GM18858 (cell line): Measurements from ENCODE around the gene SRSF9.
"Not testable (repeated sequence)": the region's sequence is repeated elsewhere in the genome, so short reads cannot be mapped to it uniquely, and the experiment has no call there.

Experiments
- ATAC-seq: cut with Tn5 transposase; IDR thresholded peaks from one replicate; pipeline ENCODE4 v1.9.1; 2021; ENCODE audit not compliant: unreplicated experiment

Gene SRSF9

GRCh38 chr12:120469450-120470149 lies at the start of gene SRSF9:
TSS of gene SRSF9 (minus strand) at chr12:120469748. CDS start at chr12:120469609, 139 bp downstream.
- ATAC-seq, result peak; percentile 78

GRCh38 chr12:120519324-120519723 lies 49.8 kb upstream of the SRSF9 start:
- ATAC-seq, result not testable (repeated sequence)

GRCh38 chr12:120515496-120515895 lies 45.9 kb upstream of the SRSF9 start:
- ATAC-seq, result no peak

- ATAC-seq, result no peak
These were observed 44.5 kb upstream of the SRSF9 start for GRCh38 chr12:120514002-120514401.

- ATAC-seq, result no peak
These were observed 39.0 kb upstream of the SRSF9 start for GRCh38 chr12:120508537-120508936.

- ATAC-seq, result no peak
These were observed 35.0 kb upstream of the SRSF9 start for GRCh38 chr12:120504587-120504986.

GRCh38 chr12:120500581-120500980 lies 31.0 kb upstream of the SRSF9 start:
- no peak for ATAC-seq

- no peak for ATAC-seq
These were observed 29.4 kb upstream of the SRSF9 start for GRCh38 chr12:120498870-120499515.

- no peak for ATAC-seq
These were observed 28.1 kb upstream of the SRSF9 start for GRCh38 chr12:120497524-120498150.

- no peak for ATAC-seq
These were observed 27.1 kb upstream of the SRSF9 start for GRCh38 chr12:120496413-120497340.

- ATAC-seq, result peak; percentile 86
These were observed 26.3 kb upstream of the SRSF9 start, which contains the start of gene DYNLL1 for GRCh38 chr12:120495731-120496412. TSS of gene DYNLL1 (plus strand) at chr12:120496113. CDS start at chr12:120496422, 309 bp downstream.

GRCh38 chr12:120495186-120495730 lies 25.7 kb upstream of the SRSF9 start:
- no peak for ATAC-seq

- no peak for ATAC-seq
These were observed 21.4 kb upstream of the SRSF9 start for GRCh38 chr12:120490833-120491512.

- ATAC-seq, result no peak
These were observed 20.8 kb upstream of the SRSF9 start for GRCh38 chr12:120490325-120490724.

- no peak for ATAC-seq
These were observed 19.5 kb upstream of the SRSF9 start for GRCh38 chr12:120489018-120489417.

GRCh38 chr12:120488057-120488640 lies 18.6 kb upstream of the SRSF9 start:
- no peak for ATAC-seq

- ATAC-seq, result not testable (repeated sequence)
These were observed 18.0 kb upstream of the SRSF9 start for GRCh38 chr12:120487552-120487951.

GRCh38 chr12:120485961-120486881 lies 16.7 kb upstream of the SRSF9 start:
- ATAC-seq, result no peak
